ENCODE measurements around the gene CDC20. TPM values are rescaled to one million over a fixed set of nuclear protein-coding genes. Genes with fewer than 3 reads are reported as not detected.

The CDC20 gene
- total RNA-seq, 1 experiment from 2014 or later: 355 TPM

DNA sequence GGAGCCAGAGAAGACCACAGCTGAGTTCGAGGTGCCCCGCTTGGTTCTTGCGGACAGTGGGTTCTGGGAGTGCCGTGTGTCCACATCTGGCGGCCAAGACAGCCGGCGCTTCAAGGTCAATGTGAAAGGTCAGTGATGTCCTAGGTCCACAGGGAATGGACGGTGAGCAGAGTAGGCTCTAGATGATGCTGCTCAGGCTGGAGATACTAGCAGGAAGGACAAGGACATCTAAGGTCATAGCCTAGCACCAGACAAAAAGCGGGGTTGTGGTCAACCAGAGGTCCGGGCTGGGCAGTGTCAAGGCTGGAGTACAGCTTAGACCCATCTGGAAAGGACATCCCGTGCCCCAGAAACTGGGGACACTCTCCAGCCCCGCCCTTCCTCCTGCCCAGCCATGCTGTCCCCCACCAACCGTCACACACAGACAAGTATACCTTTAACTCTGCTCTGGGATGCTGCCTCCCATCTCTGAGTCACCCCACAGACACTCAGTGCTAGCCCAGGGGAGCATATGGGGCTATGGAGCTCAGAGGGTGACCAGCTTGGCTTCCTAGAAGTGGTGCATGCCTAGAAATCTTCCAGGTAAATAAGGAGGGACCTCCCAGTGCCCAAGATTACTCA is 49.3 kb upstream of the CDC20 start:
- ChIA-PET CTCF (no interaction called here), POLR2A (no interaction called here), RAD21 (ENCODE audit: low non-redundant PET in 1 of 2, low total read pairs in 2 of 2, uncharacterized antibody in 2 of 2, unreplicated experiment in 2 of 2) (no interaction called here)
- no peak overlapping the region for H2AFZ ChIP-seq (ENCODE audit: low read depth, low read length, poor library complexity, severe bottlenecking)
- TF ChIP-seq, protein P1, sequence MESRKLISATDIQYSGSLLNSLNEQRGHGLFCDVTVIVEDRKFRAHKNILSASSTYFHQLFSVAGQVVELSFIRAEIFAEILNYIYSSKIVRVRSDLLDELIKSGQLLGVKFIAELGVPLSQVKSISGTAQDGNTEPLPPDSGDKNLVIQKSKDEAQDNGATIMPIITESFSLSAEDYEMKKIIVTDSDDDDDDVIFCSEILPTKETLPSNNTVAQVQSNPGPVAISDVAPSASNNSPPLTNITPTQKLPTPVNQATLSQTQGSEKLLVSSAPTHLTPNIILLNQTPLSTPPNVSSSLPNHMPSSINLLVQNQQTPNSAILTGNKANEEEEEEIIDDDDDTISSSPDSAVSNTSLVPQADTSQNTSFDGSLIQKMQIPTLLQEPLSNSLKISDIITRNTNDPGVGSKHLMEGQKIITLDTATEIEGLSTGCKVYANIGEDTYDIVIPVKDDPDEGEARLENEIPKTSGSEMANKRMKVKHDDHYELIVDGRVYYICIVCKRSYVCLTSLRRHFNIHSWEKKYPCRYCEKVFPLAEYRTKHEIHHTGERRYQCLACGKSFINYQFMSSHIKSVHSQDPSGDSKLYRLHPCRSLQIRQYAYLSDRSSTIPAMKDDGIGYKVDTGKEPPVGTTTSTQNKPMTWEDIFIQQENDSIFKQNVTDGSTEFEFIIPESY (IDR thresholded peaks at IDR 0.05; ENCODE audit: extremely low read depth, insufficient replicate concordance, low read length): no peak
- TF ChIP-seq CEBPB (IDR thresholded peaks at IDR 0.05; ENCODE audit: low read depth) (no peak), ZNF274 (IDR thresholded peaks at IDR 0.05; ENCODE audit: low read depth, low read length) (no peak), POLR2A (IDR thresholded peaks at IDR 0.05; ENCODE audit: borderline replicate concordance, extremely low read depth, insufficient read depth, insufficient read length) (no peak), SP1 (IDR thresholded peaks at IDR 0.05; ENCODE audit: low read depth) (no peak), YY1 (IDR thresholded peaks at IDR 0.05; ENCODE audit: extremely low read depth, insufficient replicate concordance, low read depth, low read length) (no peak), FOSL1 (IDR thresholded peaks at IDR 0.05; ENCODE audit: low read depth) (no peak), JUND (IDR thresholded peaks at IDR 0.05) (no peak)
- TF ChIP-seq, protein P2, sequence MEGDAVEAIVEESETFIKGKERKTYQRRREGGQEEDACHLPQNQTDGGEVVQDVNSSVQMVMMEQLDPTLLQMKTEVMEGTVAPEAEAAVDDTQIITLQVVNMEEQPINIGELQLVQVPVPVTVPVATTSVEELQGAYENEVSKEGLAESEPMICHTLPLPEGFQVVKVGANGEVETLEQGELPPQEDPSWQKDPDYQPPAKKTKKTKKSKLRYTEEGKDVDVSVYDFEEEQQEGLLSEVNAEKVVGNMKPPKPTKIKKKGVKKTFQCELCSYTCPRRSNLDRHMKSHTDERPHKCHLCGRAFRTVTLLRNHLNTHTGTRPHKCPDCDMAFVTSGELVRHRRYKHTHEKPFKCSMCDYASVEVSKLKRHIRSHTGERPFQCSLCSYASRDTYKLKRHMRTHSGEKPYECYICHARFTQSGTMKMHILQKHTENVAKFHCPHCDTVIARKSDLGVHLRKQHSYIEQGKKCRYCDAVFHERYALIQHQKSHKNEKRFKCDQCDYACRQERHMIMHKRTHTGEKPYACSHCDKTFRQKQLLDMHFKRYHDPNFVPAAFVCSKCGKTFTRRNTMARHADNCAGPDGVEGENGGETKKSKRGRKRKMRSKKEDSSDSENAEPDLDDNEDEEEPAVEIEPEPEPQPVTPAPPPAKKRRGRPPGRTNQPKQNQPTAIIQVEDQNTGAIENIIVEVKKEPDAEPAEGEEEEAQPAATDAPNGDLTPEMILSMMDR (IDR thresholded peaks at IDR 0.05 in 2 of 3, conservative IDR thresholded peaks at IDR 0.05 in 1 of 3; ENCODE audit: borderline replicate concordance in 1 of 3, insufficient read depth in 1 of 3, low read depth in 2 of 3, low read length in 2 of 3): no peak
- H3K9ac ChIP-seq (ENCODE audit: low read length): no peak overlapping the region
- no peaks in the 10 kb centered on the region for H4K20me1 ChIP-seq (ENCODE audit: insufficient read depth)
- DNase-seq (ENCODE audit: low read depth, low spot score) (no peak), ATAC-seq (0 out of 2 replicates have a peak, but pooled peaks have one; percentile 46)
- H3K9me2 ChIP-seq (ENCODE audit: insufficient read depth): no peaks in the 10 kb centered on the region
- no TSS peak for BruUV-seq (replicated peaks)
- no peaks in the 10 kb centered on the region for H3K27me3 ChIP-seq (ENCODE audit: insufficient read depth, low read length)
- H3K27ac ChIP-seq (ENCODE audit: low read depth, low read length): no peak overlapping the region
- intact Hi-C loops (cut with micrococcal nuclease): no loop called here
- H3K79me2 ChIP-seq (ENCODE audit: insufficient read depth, low read length): no peaks in the 10 kb centered on the region
- no peak overlapping the region for H3K4me3 ChIP-seq (replicated peaks in 1 of 2; ENCODE audit: low read depth in 1 of 2, low read length in 2 of 2)
- no peaks in the 10 kb centered on the region for H3K9me3 ChIP-seq (ENCODE audit: control insufficient read depth in 1 of 2, insufficient read depth in 1 of 2, low read depth in 1 of 2, low read length in 2 of 2)
- no peak overlapping the region for H3K4me2 ChIP-seq (ENCODE audit: low read length)
- no peaks in the 10 kb centered on the region; a peak in 1 of 4 replicates for H3K4me1 ChIP-seq (ENCODE audit: control insufficient read depth in 1 of 2, insufficient read depth in 2 of 2, low read length in 2 of 2)
- H3K36me3 ChIP-seq (ENCODE audit: control insufficient read depth in 1 of 2, insufficient read depth in 2 of 2, low read length in 2 of 2): no peaks in the 10 kb centered on the region

Measured in HCT116 (cell line).